Fibroblast of the aortic adventitia (primary cell): ENCODE data around the gene C6orf47. TPM values are rescaled to one million over a fixed set of nuclear protein-coding genes. Genes with fewer than 3 reads are reported as not detected.

Source experiments
- DNase-seq: peaks from one replicate; pipeline ENCODE4 v3.0.0-alpha.2; 2010; ENCODE audit warnings: low read depth
- H3K4me3 ChIP-seq: 2 replicates; pipeline ENCODE4 v1.5.1; 2011; ENCODE audit warnings: low read depth, mild to moderate bottlenecking, control low read depth, low read length, moderate library complexity
- total RNA-seq: library from RNA; depleted of rRNA; stranded (reverse); fragments of >200 nt; gene quantifications from 2 replicates; pipeline ENCODE4 v1.2.3, GENCODE V29; 2012; ENCODE audit warnings: low replicate concordance
- TF ChIP-seq, protein P1 (sequence below): IDR thresholded peaks from 2 replicates; pipeline ENCODE4 v1.5.1; 2011; ENCODE audit warnings: mild to moderate bottlenecking, low read length, control low read depth, inconsistent platforms; ENCODE audit not compliant: insufficient read depth

C6orf47 gene
- total RNA-seq, 1 donor = 18.4 TPM

DNA sequence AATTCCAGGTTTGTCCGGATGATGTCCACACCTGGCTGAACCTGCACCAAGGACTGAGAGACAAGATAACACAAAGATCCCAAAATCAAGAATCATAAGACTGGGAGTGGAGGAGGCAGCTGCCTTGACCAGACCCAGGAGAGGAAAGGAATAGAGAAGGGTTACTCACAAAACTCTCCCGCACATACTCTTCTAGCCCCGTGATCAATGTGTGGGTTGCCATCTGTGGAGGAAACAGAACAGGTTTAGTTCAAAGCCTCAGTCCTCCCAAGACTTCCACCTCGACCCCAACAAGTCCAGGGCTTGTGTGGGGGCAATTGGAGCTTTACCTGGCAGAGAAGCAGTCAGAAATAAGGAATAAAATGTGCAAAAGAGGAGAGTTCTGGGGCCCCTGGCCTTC is 19.2 kb downstream of the C6orf47 start:
- TF ChIP-seq, protein P1, sequence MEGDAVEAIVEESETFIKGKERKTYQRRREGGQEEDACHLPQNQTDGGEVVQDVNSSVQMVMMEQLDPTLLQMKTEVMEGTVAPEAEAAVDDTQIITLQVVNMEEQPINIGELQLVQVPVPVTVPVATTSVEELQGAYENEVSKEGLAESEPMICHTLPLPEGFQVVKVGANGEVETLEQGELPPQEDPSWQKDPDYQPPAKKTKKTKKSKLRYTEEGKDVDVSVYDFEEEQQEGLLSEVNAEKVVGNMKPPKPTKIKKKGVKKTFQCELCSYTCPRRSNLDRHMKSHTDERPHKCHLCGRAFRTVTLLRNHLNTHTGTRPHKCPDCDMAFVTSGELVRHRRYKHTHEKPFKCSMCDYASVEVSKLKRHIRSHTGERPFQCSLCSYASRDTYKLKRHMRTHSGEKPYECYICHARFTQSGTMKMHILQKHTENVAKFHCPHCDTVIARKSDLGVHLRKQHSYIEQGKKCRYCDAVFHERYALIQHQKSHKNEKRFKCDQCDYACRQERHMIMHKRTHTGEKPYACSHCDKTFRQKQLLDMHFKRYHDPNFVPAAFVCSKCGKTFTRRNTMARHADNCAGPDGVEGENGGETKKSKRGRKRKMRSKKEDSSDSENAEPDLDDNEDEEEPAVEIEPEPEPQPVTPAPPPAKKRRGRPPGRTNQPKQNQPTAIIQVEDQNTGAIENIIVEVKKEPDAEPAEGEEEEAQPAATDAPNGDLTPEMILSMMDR = no peak
- no peak overlapping the region for H3K4me3 ChIP-seq
- no peak for DNase-seq

DNA sequence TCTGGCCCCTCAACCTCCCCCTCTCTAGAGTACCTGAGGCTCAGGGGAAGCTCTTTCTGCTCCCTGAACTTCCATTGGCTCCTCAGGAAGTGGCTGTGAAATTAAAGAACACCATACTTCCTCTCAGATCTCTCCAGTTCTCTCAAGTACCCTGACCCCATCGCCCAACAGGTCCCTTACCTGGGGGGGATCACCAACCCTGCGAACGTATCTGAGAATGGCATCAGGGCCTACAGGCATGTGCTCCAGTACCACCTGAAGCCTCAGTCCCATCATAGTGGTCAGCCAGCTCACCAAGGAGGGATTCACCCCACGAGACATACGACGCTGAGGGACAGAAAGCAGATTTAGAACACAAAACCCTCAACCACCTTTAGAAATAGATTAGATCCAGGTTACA is 20.0 kb downstream of the C6orf47 start:
- DNase-seq = no peak
- H3K4me3 ChIP-seq = no peak overlapping the region
- TF ChIP-seq, protein P1 = no peak

DNA sequence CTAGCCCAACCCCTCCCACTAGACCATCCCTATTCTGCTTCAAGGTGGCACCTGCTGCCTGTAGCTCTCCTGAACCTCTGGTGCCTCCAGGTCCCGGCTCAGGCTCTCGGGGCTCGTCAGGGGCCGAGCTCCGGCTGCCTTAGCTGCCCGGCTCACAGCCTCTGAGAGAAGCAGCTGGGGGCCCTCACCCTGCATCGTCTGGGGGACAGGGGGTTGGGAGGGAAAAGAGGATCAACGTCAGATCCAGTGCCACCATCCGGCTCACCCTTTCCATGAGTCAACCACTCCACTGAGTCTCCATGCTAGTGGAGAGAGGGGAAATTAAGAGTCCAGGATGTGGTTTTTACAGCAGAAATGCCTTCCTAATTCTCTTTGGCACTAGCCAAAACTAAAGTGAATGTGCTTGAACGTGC is 21.1 kb downstream of the C6orf47 start:
- TF ChIP-seq, protein P1 = no peak
- H3K4me3 ChIP-seq = no peak overlapping the region
- no peak for DNase-seq

DNA sequence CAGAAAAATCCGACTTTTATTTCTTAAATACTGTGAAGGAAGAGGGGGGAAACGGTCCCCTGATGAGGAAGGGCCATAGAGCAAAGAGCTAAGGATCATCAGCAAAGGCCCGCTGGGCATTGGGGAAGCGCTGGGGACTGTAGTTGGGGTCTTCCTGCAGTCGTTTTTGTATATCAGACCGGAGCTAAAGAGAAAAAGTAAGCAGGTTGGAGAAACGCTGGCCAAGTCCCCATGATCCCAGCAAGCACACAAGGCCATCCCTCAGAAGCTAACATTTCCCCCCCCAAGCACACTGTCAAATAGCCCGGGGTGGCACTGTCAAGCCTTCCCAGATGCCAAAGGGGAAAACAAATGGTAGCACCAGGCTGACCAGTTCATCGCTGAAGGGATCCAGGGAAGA is 21.5 kb downstream of the C6orf47 start:
- TF ChIP-seq, protein P1 = no peak
- DNase-seq = no peak
- H3K4me3 ChIP-seq = no peak overlapping the region

DNA sequence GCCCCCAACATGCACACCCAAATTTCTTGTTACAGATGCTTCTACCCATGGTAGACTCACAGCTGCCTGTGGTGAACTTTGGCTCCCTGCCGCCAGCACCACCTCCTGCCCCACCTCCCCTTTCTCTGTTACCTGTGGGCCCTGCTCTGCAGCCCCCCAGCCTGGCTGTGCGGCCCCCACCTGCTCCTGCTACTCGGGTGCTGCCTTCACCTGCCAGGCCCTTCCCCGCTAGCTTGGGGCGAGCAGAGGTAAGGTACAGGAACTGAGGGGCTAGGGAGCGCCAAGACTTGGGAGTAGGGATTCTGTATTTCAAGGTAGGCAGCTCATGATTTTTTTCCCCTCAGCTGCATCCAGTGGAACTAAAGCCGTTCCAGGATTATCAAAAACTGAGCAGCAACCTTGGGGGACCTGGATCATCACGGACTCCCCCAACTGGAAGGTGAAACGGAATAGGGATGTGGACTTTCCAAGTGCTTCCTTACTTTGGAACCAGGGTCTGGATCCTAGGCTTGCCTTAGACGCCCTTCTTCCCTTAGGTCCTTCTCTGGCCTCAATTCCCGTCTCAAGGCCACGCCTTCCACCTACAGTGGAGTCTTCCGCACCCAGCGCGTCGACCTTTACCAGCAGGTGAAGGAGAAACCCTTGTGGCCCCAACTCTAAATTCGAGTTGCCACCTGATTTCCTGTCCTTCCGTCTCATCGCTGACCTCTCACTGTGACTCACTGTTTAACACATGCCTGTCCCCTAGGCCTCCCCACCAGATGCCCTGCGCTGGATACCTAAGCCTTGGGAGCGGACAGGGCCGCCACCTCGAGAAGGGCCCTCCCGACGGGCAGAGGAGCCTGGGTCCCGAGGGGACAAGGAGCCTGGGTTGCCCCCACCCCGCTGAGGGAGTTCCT is 23.6 kb downstream of the C6orf47 start:
- no peak for DNase-seq
- TF ChIP-seq, protein P1 = no peak
- no peak overlapping the region for H3K4me3 ChIP-seq

DNA sequence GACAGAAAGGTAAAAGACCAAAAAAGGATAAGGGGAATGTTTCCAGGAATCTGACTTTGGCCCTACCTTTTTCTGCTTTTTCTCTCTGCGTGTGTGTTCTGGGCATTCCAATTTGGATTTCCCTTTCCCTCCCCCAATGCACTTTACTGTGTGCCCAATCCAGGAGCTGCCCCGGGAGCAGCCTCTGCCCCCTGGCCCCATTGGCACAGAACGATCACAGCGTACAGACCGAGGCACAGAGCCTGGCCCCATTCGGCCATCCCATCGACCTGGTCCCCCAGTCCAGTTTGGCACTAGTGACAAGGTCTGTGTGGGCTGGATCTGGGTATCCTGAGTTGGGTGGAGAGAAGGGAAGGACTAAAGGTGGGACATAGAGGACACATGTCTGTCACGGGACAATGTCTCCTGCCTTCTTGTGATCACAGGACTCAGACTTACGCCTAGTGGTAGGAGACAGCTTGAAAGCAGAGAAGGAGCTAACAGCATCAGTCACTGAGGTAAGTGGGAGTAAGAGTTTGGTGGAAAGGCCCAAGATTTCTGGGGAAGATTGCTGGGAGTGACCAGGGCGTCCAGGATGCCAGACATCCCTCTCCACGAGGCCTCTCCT is 25.5 kb downstream of the C6orf47 start:
- H3K4me3 ChIP-seq = no peak overlapping the region
- TF ChIP-seq, protein P1 = no peak
- no peak for DNase-seq
